Measurements from ENCODE around the gene FAM107B.

The FAM107B gene

GRCh38 chr10:14806318-14806717 lies 31.6 kb upstream of the FAM107B start:
- TF ChIP-seq RAD21 (IDR thresholded peaks at IDR 0.05; ENCODE audit: low read depth) (no peak), FOXM1 (IDR thresholded peaks at IDR 0.05; ENCODE audit: borderline replicate concordance, low read depth) (no peak), EGR1 (IDR thresholded peaks at IDR 0.05) (no peak), TEAD4 (IDR thresholded peaks at IDR 0.05) (no peak), NFIC (IDR thresholded peaks at IDR 0.05) (no peak), ZBTB7A (IDR thresholded peaks at IDR 0.05; ENCODE audit: low read depth) (no peak), CREB1 (IDR thresholded peaks at IDR 0.05; ENCODE audit: low read depth) (no peak), TAF1 (IDR thresholded peaks at IDR 0.05; ENCODE audit: low read depth) (no peak), CEBPB (IDR thresholded peaks at IDR 0.05) (no peak), MAX (IDR thresholded peaks at IDR 0.05) (no peak), YY1 (IDR thresholded peaks at IDR 0.05; ENCODE audit: low read depth) (no peak), USF1 (IDR thresholded peaks at IDR 0.05) (no peak), TCF12 (IDR thresholded peaks at IDR 0.05; ENCODE audit: low read depth) (no peak), REST (IDR thresholded peaks at IDR 0.05; ENCODE audit: low read depth) (no peak), EP300 (IDR thresholded peaks at IDR 0.05; ENCODE audit: borderline replicate concordance) (no peak)

GRCh38 chr10:14803827-14804226 lies 29.1 kb upstream of the FAM107B start:
- TF ChIP-seq EP300 (IDR thresholded peaks at IDR 0.05; ENCODE audit: borderline replicate concordance), result no peak
- no peak for TF ChIP-seq YY1 (IDR thresholded peaks at IDR 0.05; ENCODE audit: low read depth)
- no peak for TF ChIP-seq TCF12 (IDR thresholded peaks at IDR 0.05; ENCODE audit: low read depth)
- no peak for TF ChIP-seq ZBTB7A (IDR thresholded peaks at IDR 0.05; ENCODE audit: low read depth)
- TF ChIP-seq FOXM1 (IDR thresholded peaks at IDR 0.05; ENCODE audit: borderline replicate concordance, low read depth), result no peak
- TF ChIP-seq USF1 (IDR thresholded peaks at IDR 0.05), result no peak
- TF ChIP-seq RAD21 (IDR thresholded peaks at IDR 0.05; ENCODE audit: low read depth), result no peak
- TF ChIP-seq TAF1 (IDR thresholded peaks at IDR 0.05; ENCODE audit: low read depth), result no peak
- no peak for TF ChIP-seq CREB1 (IDR thresholded peaks at IDR 0.05; ENCODE audit: low read depth)
- TF ChIP-seq REST (IDR thresholded peaks at IDR 0.05; ENCODE audit: low read depth), result no peak
- TF ChIP-seq EGR1 (IDR thresholded peaks at IDR 0.05), result no peak
- no peak for TF ChIP-seq TEAD4 (IDR thresholded peaks at IDR 0.05)
- TF ChIP-seq MAX (IDR thresholded peaks at IDR 0.05), result no peak
- TF ChIP-seq NFIC (IDR thresholded peaks at IDR 0.05), result no peak
- no peak for TF ChIP-seq CEBPB (IDR thresholded peaks at IDR 0.05)

GRCh38 chr10:14801723-14802122 lies 27.0 kb upstream of the FAM107B start:
- TF ChIP-seq USF1 (IDR thresholded peaks at IDR 0.05) (no peak), TAF1 (IDR thresholded peaks at IDR 0.05; ENCODE audit: low read depth) (no peak), YY1 (IDR thresholded peaks at IDR 0.05; ENCODE audit: low read depth) (no peak), TCF12 (IDR thresholded peaks at IDR 0.05; ENCODE audit: low read depth) (no peak), FOXM1 (IDR thresholded peaks at IDR 0.05; ENCODE audit: borderline replicate concordance, low read depth) (no peak), CREB1 (IDR thresholded peaks at IDR 0.05; ENCODE audit: low read depth) (no peak), EGR1 (IDR thresholded peaks at IDR 0.05) (no peak), MAX (IDR thresholded peaks at IDR 0.05) (no peak), ZBTB7A (IDR thresholded peaks at IDR 0.05; ENCODE audit: low read depth) (no peak), CEBPB (IDR thresholded peaks at IDR 0.05) (no peak), EP300 (IDR thresholded peaks at IDR 0.05; ENCODE audit: borderline replicate concordance) (no peak), REST (IDR thresholded peaks at IDR 0.05; ENCODE audit: low read depth) (no peak)

- no peak for TF ChIP-seq YY1 (IDR thresholded peaks at IDR 0.05; ENCODE audit: low read depth)
- no peak for TF ChIP-seq ZBTB7A (IDR thresholded peaks at IDR 0.05; ENCODE audit: low read depth)
- no peak for TF ChIP-seq USF1 (IDR thresholded peaks at IDR 0.05)
- TF ChIP-seq CREB1 (IDR thresholded peaks at IDR 0.05; ENCODE audit: low read depth), result no peak
- TF ChIP-seq EP300 (IDR thresholded peaks at IDR 0.05; ENCODE audit: borderline replicate concordance), result no peak
- no peak for TF ChIP-seq REST (IDR thresholded peaks at IDR 0.05; ENCODE audit: low read depth)
- TF ChIP-seq FOXM1 (IDR thresholded peaks at IDR 0.05; ENCODE audit: borderline replicate concordance, low read depth), result no peak
- no peak for TF ChIP-seq TCF12 (IDR thresholded peaks at IDR 0.05; ENCODE audit: low read depth)
- no peak for TF ChIP-seq CEBPB (IDR thresholded peaks at IDR 0.05)
- TF ChIP-seq NFIC (IDR thresholded peaks at IDR 0.05), result no peak
- TF ChIP-seq MAX (IDR thresholded peaks at IDR 0.05), result no peak
- no peak for TF ChIP-seq TAF1 (IDR thresholded peaks at IDR 0.05; ENCODE audit: low read depth)
- no peak for TF ChIP-seq TEAD4 (IDR thresholded peaks at IDR 0.05)
- TF ChIP-seq RAD21 (IDR thresholded peaks at IDR 0.05; ENCODE audit: low read depth), result no peak
- no peak for TF ChIP-seq EGR1 (IDR thresholded peaks at IDR 0.05)
These were observed 25.7 kb upstream of the FAM107B start for GRCh38 chr10:14800397-14800796.
